K562 (cell line): Measurements from ENCODE around the gene NHSL2. TPM values are rescaled to one million over a fixed set of nuclear protein-coding genes. Genes with fewer than 3 reads are reported as not detected.

ENCODE experiments used
- ATAC-seq: fragments of 200-7000 bp; cut with Tn5 transposase; 3 replicates; pipeline ENCODE4 v1.9.1; 2020; ENCODE audit warnings: moderate library complexity
- BruUV-seq: library from RNA; stranded (reverse); fragments of 400-500 nt; replicated peaks from 2 replicates; lab custom pipeline; 2021; lab: Mats Ljungman, UMichigan
- CTCF ChIA-PET: fragments of 300-600 bp; formaldehyde crosslinking; extraction: SDS; loops from one replicate; lab custom pipeline; 2021; ENCODE audit warnings: low intra/inter-chr PET ratio; lab: Yijun Ruan, JAX
- POLR2A ChIA-PET: fragments of 300-600, 350-650 bp; sonication (Branson Sonifier 250); formaldehyde crosslinking; extraction: SDS; loops from one replicate; lab custom pipeline; 2021; ENCODE audit warnings: antibody characterized with exemption, inconsistent platforms; lab: Yijun Ruan, JAX
- DNase-seq, 4 experiments: peaks; one replicate each; pipeline versions ENCODE4 v3.0.0 to v3.0.0-alpha.2; 2011 to 2018; ENCODE audit warnings: low spot score in 3 of 4, mixed read lengths in 3 of 4; ENCODE audit errors: extremely low read depth in 1 of 4
- FAIRE-seq: peaks from 2 replicates; lab custom pipeline; 2011; peaks lifted over from hg19 to GRCh38; lab: Jason Lieb, UNC
- H2AFZ ChIP-seq: 2 replicates; pipeline ENCODE4 v1.6.0; 2011; ENCODE audit warnings: low read depth, low read length, control low read depth, inconsistent platforms
- H3K27ac ChIP-seq: fragments of 200-600 bp; 3 replicates; pipeline ENCODE4 v1.8.0; 2011; ENCODE audit warnings: low read depth, mild to moderate bottlenecking, control low read depth, inconsistent platforms, low read length, moderate library complexity, mixed read lengths; ENCODE audit errors: extremely low read depth
- H3K27me3 ChIP-seq, 2 experiments: fragments of 300-600 bp in 1 of 2; 2 replicates in 1 of 2; 3 replicates in 1 of 2; pipeline versions ENCODE4 v1.6.0 to v1.8.0; 2011; ENCODE audit warnings: inconsistent platforms in 2 of 2, low read length in 2 of 2, mild to moderate bottlenecking in 1 of 2, mixed read lengths in 1 of 2, moderate library complexity in 1 of 2; ENCODE audit not compliant: control insufficient read depth in 2 of 2, insufficient read depth in 2 of 2
- H3K36me3 ChIP-seq: fragments of 300-600 bp; 3 replicates; pipeline ENCODE4 v1.8.0; 2011; ENCODE audit warnings: mild to moderate bottlenecking, low read length, inconsistent platforms; ENCODE audit not compliant: control insufficient read depth, insufficient read depth
- H3K4me1 ChIP-seq, 2 experiments: fragments of 200-600 bp in 1 of 2; replicated peaks in 1 of 2; 2 replicates in 1 of 2; 3 replicates in 1 of 2; pipeline versions ENCODE4 v1.5.1 to v1.8.0; 2011; ENCODE audit warnings: inconsistent platforms in 2 of 2, low read length in 2 of 2, mild to moderate bottlenecking in 1 of 2, mixed read lengths in 1 of 2, moderate library complexity in 1 of 2; ENCODE audit not compliant: control insufficient read depth in 2 of 2, insufficient read depth in 2 of 2
- H3K4me2 ChIP-seq: 2 replicates; pipeline ENCODE4 v1.6.1; 2011; ENCODE audit warnings: low read length, control low read depth, inconsistent platforms, mixed read lengths; ENCODE audit not compliant: insufficient read depth
- H3K4me3 ChIP-seq: fragments of 200-600 bp; sonication (generic), shearing (Covaris generic); 2 replicates; pipeline ENCODE4 v1.5.1; 2016; ENCODE audit warnings: control low read depth, inconsistent platforms
- H3K79me2 ChIP-seq: fragments of 200-600 bp; 3 replicates; pipeline ENCODE4 v1.8.0; 2011; ENCODE audit warnings: low read length, inconsistent platforms; ENCODE audit not compliant: control insufficient read depth, insufficient read depth
- H3K9ac ChIP-seq, 2 experiments: 2 replicates each; pipeline versions ENCODE4 v1.6.0 to v1.6.1; 2011; ENCODE audit warnings: low read depth in 2 of 2, low read length in 2 of 2, control low read depth in 1 of 2, inconsistent platforms in 1 of 2, mild to moderate bottlenecking in 1 of 2, mixed read lengths in 1 of 2; ENCODE audit not compliant: insufficient read depth in 1 of 2
- H3K9me1 ChIP-seq: one replicate; pipeline ENCODE4 v1.6.0; 2011; ENCODE audit warnings: inconsistent platforms, mild to moderate bottlenecking, low read length, moderate library complexity; ENCODE audit not compliant: control insufficient read depth, insufficient read depth
- H3K9me3 ChIP-seq: replicated peaks from 2 replicates; pipeline ENCODE4 v1.5.1; 2011; ENCODE audit warnings: low read depth, low read length, inconsistent platforms; ENCODE audit not compliant: control insufficient read depth, insufficient read depth
- H4K20me1 ChIP-seq: replicated peaks from 2 replicates; pipeline ENCODE4 v1.6.1; 2011; ENCODE audit warnings: low read length, inconsistent platforms, mixed read lengths; ENCODE audit not compliant: control insufficient read depth, insufficient read depth
- CBX3 ChIP-seq, 2 experiments: IDR thresholded peaks; 1 replicate in 1 of 2; 2 replicates in 1 of 2; pipeline ENCODE4 v1.6.1; 2012; ENCODE audit warnings: inconsistent platforms in 2 of 2, low read length in 2 of 2, borderline replicate concordance in 1 of 2, control low read depth in 1 of 2
- NFRKB ChIP-seq: fragments of 450-650 bp; IDR thresholded peaks from 2 replicates; pipeline ENCODE4 v1.6.1; 2016; ENCODE audit warnings: low read depth
- NR2F6 ChIP-seq: fragments of 450-650 bp; formaldehyde crosslinking; IDR thresholded peaks from 2 replicates; pipeline ENCODE4 v1.4.0; 2020; ENCODE audit warnings: mild to moderate bottlenecking
- NUFIP1 ChIP-seq: fragments of 450-650 bp; IDR thresholded peaks from 2 replicates; pipeline ENCODE4 v1.6.1; 2018; ENCODE audit not compliant: partially characterized antibody
- SMARCA4 ChIP-seq: fragments of 450-650 bp; IDR thresholded peaks from 2 replicates; pipeline ENCODE4 v1.6.1; 2016
- ZBTB34 ChIP-seq: fragments of 250-450 bp; sonication (Bioruptor Pico); IDR thresholded peaks from 2 replicates; pipeline ENCODE4 v1.8.0; 2021; ENCODE audit warnings: mild to moderate bottlenecking, moderate library complexity
- ZNF311 ChIP-seq: fragments of 250-450 bp; sonication (Bioruptor Pico); IDR thresholded peaks from 2 replicates; pipeline ENCODE4 v1.4.0; 2020; ENCODE audit warnings: mild to moderate bottlenecking, moderate library complexity
- WGBS: fragments of 100-300 bp; shearing (Covaris generic); methylation state at CpG from one replicate; pipeline ENCODE4 v1.1.6; 2016; ENCODE audit warnings: low coverage, mixed read lengths; ENCODE audit not compliant: insufficient coverage; ENCODE audit errors: missing lambda C conversion rate; 5-methylcytosine and 5-hydroxymethylcytosine counted together
- in situ Hi-C: fragments of 300-500 bp; cut with MboI; formaldehyde crosslinking; loops from 4 replicates; pipeline ENCODE4 v1.15.0; 2018; ENCODE audit warnings: inconsistent platforms, mixed read lengths
- intact Hi-C: fragments of 100-400 bp; cut with micrococcal nuclease; formaldehyde crosslinking; loops from 2 replicates; pipeline ENCODE4 v1.14.2; 2022
- polyA plus RNA-seq, 8 experiments: library from polyadenylated mRNA; depleted of rRNA in 4 of 8; stranded (reverse) in 5 of 8; unstranded in 3 of 8; fragments of >200 nt; fragmentation: Nextera tagmentation in 2 of 8; fragmentation: Illumina TruSeq in 1 of 8; extraction: Ambion mirVana in 2 of 8; extraction: Trizol in 1 of 8; gene quantifications; 2 replicates each; pipeline versions ENCODE4 v1.2.1 to v1.2.3, GENCODE V29; 2011 to 2014; ENCODE audit warnings: inconsistent platforms in 1 of 8, missing spikeins in 1 of 8
- total RNA-seq, 7 experiments: library from RNA; depleted of rRNA in 6 of 7; stranded (reverse); fragments of >200 nt in 6 of 7; fragmentation: Illumina TruSeq in 2 of 7; extraction: Trizol in 2 of 7; gene quantifications; 2 replicates each; pipeline versions ENCODE4 v1.2.1 to v1.2.3, GENCODE V29; 2011 to 2021; ENCODE audit warnings: low replicate concordance in 1 of 7

Gene NHSL2
- total and polyA plus RNA-seq, 9 of the 15 experiments (the other 6 are each of a cell fraction or from before 2014, with no cell fraction given): 0.02 TPM; not detected in 8

- WGBS: 3% methylated on average over 3 of the region's 3 CpGs
- ChIA-PET CTCF (no interaction called here), POLR2A (no interaction called here)
- H3K27me3 ChIP-seq: no peaks in the 10 kb centered on the region
- H3K79me2 ChIP-seq: no peaks in the 10 kb centered on the region
- no peak overlapping the region for H3K4me2 ChIP-seq
- no peak overlapping the region for H3K4me3 ChIP-seq
- no peaks in the 10 kb centered on the region; the same call in 1 of the 2 replicates for H4K20me1 ChIP-seq
- no peak overlapping the region for H3K9ac ChIP-seq
- in situ Hi-C loops (no loop called here), intact Hi-C loops (no loop called here)
- H3K9me1 ChIP-seq: no peaks in the 10 kb centered on the region
- BruUV-seq: no TSS peak
- H3K9me3 ChIP-seq: no peaks in the 10 kb centered on the region
- no peaks in the 10 kb centered on the region for H3K4me1 ChIP-seq
- no peak overlapping the region for H3K27ac ChIP-seq
- H2AFZ ChIP-seq: no peak overlapping the region
- H3K36me3 ChIP-seq: no peaks in the 10 kb centered on the region
- DNase-seq (no peak), FAIRE-seq (no peak), ATAC-seq (no peak)
- no peak for TF ChIP-seq SMARCA4
- no peak for TF ChIP-seq NFRKB
- no peak for TF ChIP-seq NUFIP1
- TF ChIP-seq NR2F6 (CRISPR knock-in tag): no peak
- no peak for TF ChIP-seq CBX3 (IDR thresholded peaks at IDR 0.05; ENCODE audit: borderline replicate concordance in 1 of 2, low read length in 2 of 2)
- no peak for TF ChIP-seq ZNF311
- no peak for TF ChIP-seq ZBTB34 (CRISPR knock-in tag)
Measured at GRCh38 chrX:71885099-71885498, 25.5 kb upstream of the NHSL2 start.
